SU-DHL-6 (cell line): ENCODE measurements around the gene AKT1.

ENCODE experiments used
- H2AFZ ChIP-seq: fragments of 200-600 bp; sonication (generic); 2 replicates; pipeline ENCODE4 v1.6.1; 2014; ENCODE audit warnings: low read depth, mild to moderate bottlenecking, moderate library complexity, mixed read lengths, antibody characterized with exemption, low read length; ENCODE audit not compliant: severe bottlenecking
- H3F3A ChIP-seq: fragments of 200-600 bp; shearing (Covaris generic); 2 replicates; pipeline ENCODE4 v1.6.0; 2016; ENCODE audit warnings: antibody characterized with exemption, mild to moderate bottlenecking; ENCODE audit not compliant: insufficient read depth
- H3K27ac ChIP-seq: fragments of 200-600 bp; sonication (generic); 2 replicates; pipeline ENCODE4 v1.5.1; 2016; ENCODE audit warnings: low read depth, mild to moderate bottlenecking, low read length, moderate library complexity, mixed read lengths
- H3K27me3 ChIP-seq: fragments of 200-600 bp; sonication (generic), shearing (Covaris generic); 2 replicates; pipeline ENCODE4 v1.6.0; 2014; ENCODE audit warnings: mild to moderate bottlenecking, low read length
- H3K36me3 ChIP-seq: fragments of 200-600 bp; sonication (generic); 2 replicates; pipeline ENCODE4 v1.6.1; 2014; ENCODE audit warnings: mild to moderate bottlenecking, low read length, mixed read lengths
- H3K4me2 ChIP-seq: fragments of 300-600, 200-600 bp; shearing (Covaris generic), sonication (generic); 2 replicates; pipeline ENCODE4 v1.6.0; 2014; ENCODE audit warnings: low read length, low read depth, mild to moderate bottlenecking; ENCODE audit not compliant: poor library complexity, severe bottlenecking
- H3K4me3 ChIP-seq: fragments of 200-600 bp; sonication (generic); 2 replicates; pipeline ENCODE4 v1.5.1; 2014; ENCODE audit warnings: antibody characterized with exemption, low read length, mild to moderate bottlenecking, mixed read lengths; ENCODE audit not compliant: insufficient read depth, poor library complexity, severe bottlenecking
- H3K79me2 ChIP-seq: fragments of 200-600 bp; sonication (generic); 2 replicates; pipeline ENCODE4 v1.6.1; 2014; ENCODE audit warnings: mild to moderate bottlenecking, low read length, moderate library complexity; ENCODE audit not compliant: insufficient read depth
- H3K9ac ChIP-seq: fragments of 200-600 bp; sonication (generic); 2 replicates; pipeline ENCODE4 v1.7.0; 2014; ENCODE audit warnings: mild to moderate bottlenecking, low read length
- H3K9me2 ChIP-seq: fragments of 200-600 bp; sonication (generic); replicated peaks from 2 replicates; pipeline ENCODE4 v1.6.1; 2014; ENCODE audit warnings: low read length; ENCODE audit not compliant: insufficient read depth
- H3K9me3 ChIP-seq: fragments of 200-600 bp; sonication (generic); 2 replicates; pipeline ENCODE4 v1.6.1; 2014; ENCODE audit warnings: low read length, mixed read lengths; ENCODE audit not compliant: insufficient read depth
- H4K20me1 ChIP-seq: fragments of 200-600 bp; sonication (generic); 2 replicates; pipeline ENCODE4 v1.6.1; 2014; ENCODE audit warnings: low read depth, mild to moderate bottlenecking, antibody characterized with exemption, low read length, moderate library complexity, mixed read lengths
- EZH2phosphoT487 ChIP-seq: fragments of 200-600 bp; sonication (generic), shearing (Covaris generic); conservative IDR thresholded peaks from 2 replicates; pipeline ENCODE4 v1.6.1; 2018; ENCODE audit warnings: mild to moderate bottlenecking, antibody characterized with exemption, low read length, moderate library complexity, mixed read lengths
- TF ChIP-seq, protein P1 (sequence below): fragments of 200-600 bp; sonication (generic); IDR thresholded peaks from one replicate; pipeline ENCODE4 v1.5.1; 2017; ENCODE audit warnings: antibody characterized with exemption, mild to moderate bottlenecking, low read length, moderate library complexity; ENCODE audit not compliant: insufficient read depth, poor library complexity, severe bottlenecking

The AKT1 gene

DNA sequence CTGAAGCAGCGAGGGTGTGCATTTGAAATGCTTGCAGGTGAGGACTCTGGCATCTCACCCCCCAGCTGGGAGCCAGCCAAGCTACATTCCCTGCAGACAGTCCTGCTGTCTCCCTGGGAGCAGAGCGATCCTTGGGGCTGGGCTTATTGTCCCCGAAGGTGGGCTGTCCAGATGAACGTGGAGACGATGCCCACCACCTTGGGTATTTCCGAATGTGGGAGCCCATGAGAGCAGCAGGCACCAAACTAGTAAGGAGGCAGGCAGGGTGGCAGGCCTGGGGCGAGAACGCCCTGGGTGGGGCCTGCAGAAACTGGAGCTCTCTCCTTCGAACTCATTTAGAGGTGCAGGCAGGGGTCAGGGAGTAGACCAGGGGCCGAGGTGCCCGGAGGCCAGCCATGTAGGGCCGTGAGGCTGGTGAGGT lies 23.8 kb upstream of the AKT1 start:
- TF ChIP-seq EZH2phosphoT487, result no peak
- TF ChIP-seq, protein P1, sequence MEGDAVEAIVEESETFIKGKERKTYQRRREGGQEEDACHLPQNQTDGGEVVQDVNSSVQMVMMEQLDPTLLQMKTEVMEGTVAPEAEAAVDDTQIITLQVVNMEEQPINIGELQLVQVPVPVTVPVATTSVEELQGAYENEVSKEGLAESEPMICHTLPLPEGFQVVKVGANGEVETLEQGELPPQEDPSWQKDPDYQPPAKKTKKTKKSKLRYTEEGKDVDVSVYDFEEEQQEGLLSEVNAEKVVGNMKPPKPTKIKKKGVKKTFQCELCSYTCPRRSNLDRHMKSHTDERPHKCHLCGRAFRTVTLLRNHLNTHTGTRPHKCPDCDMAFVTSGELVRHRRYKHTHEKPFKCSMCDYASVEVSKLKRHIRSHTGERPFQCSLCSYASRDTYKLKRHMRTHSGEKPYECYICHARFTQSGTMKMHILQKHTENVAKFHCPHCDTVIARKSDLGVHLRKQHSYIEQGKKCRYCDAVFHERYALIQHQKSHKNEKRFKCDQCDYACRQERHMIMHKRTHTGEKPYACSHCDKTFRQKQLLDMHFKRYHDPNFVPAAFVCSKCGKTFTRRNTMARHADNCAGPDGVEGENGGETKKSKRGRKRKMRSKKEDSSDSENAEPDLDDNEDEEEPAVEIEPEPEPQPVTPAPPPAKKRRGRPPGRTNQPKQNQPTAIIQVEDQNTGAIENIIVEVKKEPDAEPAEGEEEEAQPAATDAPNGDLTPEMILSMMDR, result no peak
- H3K36me3 ChIP-seq, result no peaks in the 10 kb centered on the region
- H3K79me2 ChIP-seq, result no peaks in the 10 kb centered on the region
- no peak overlapping the region for H3K4me3 ChIP-seq
- H3K27me3 ChIP-seq, result no peaks in the 10 kb centered on the region
- H2AFZ ChIP-seq, result no peak overlapping the region
- H3K27ac ChIP-seq, result no peak overlapping the region
- no peaks in the 10 kb centered on the region for H3K9me2 ChIP-seq
- no peaks in the 10 kb centered on the region for H4K20me1 ChIP-seq
- H3F3A ChIP-seq, result no peaks in the 10 kb centered on the region
- no peaks in the 10 kb centered on the region for H3K9me3 ChIP-seq
- no peak overlapping the region for H3K9ac ChIP-seq
- H3K4me2 ChIP-seq, result no peak overlapping the region

DNA sequence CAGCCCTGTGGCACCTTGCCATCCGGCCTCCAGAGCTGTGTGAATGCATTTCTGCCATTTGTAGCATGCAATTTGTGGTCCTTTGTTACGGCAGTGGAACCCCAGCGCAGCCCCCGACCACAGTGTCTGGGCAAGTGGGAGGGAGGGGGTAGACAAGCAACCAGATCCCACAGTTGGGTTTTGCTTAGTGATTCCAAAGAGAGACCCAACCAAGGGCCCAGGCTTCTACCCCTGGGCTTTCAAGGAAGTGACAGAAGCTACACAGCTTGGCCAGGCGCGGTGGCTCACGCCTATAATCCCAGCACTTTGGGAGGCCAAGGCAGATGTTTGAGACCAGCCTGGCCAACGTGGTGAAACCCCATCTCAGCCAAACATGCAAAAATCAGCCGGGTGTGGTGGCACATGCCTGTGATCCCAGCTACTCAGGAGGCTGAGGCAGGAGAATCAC lies 23.2 kb upstream of the AKT1 start:
- Histone ChIP-seq H2AFZ (no peak overlapping the region), H3K4me3 (no peak overlapping the region), H3K9me3 (no peaks in the 10 kb centered on the region), H3K4me2 (no peak overlapping the region), H3K27ac (no peak overlapping the region), H3K27me3 (no peaks in the 10 kb centered on the region), H3K36me3 (no peaks in the 10 kb centered on the region), H3K79me2 (no peaks in the 10 kb centered on the region), H3K9me2 (no peaks in the 10 kb centered on the region), H3K9ac (no peak overlapping the region), H4K20me1 (no peaks in the 10 kb centered on the region), H3F3A (no peaks in the 10 kb centered on the region; the same call in 1 of the 2 replicates)
- no peak for TF ChIP-seq EZH2phosphoT487
- TF ChIP-seq, protein P1, result no peak

DNA sequence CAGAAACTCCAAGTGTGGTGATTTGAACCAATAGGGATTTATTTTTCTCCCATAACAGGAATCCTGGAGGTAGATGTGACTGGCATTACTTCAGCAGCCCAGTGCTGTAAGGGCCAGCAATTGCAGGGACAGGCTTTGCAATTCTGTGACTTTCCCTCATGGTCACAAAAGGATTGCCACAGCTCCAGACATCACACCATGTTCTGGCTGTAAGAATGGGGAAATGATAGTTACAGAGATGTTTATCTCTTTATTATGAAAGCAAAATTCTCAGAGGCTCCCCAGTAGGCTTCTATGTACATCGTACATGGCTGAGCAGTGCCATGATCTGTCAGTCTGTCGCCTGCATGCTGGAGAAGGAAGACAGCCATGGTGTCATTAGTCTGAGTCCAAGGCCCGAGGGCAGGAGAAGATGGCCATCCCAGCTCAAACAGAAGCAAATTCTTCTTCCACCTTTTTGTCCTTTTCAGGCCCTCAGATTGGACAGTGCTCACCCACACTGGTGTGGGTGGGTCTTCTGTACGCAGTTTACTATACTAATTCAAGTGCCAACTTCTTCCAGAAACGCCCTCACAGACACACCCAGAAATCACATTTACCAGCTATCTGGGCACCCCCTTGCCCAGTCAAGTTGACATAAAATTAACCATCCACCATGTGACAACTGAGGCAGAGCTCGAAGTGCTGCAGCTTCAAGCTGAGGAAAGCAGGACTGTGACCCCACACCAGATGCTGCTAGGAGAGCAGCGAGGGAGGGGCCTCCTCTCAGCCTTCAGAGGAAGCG lies 22.6 kb upstream of the AKT1 start:
- H3K27ac ChIP-seq, result no peak overlapping the region
- H3F3A ChIP-seq, result no peaks in the 10 kb centered on the region; the same call in 1 of the 2 replicates
- no peaks in the 10 kb centered on the region for H3K9me3 ChIP-seq
- no peak overlapping the region for H3K4me2 ChIP-seq
- H3K27me3 ChIP-seq, result no peaks in the 10 kb centered on the region
- H3K79me2 ChIP-seq, result no peaks in the 10 kb centered on the region
- no peak overlapping the region for H3K9ac ChIP-seq
- TF ChIP-seq, protein P1, result no peak
- no peak for TF ChIP-seq EZH2phosphoT487
- H2AFZ ChIP-seq, result no peak overlapping the region
- no peak overlapping the region for H3K4me3 ChIP-seq
- no peaks in the 10 kb centered on the region for H3K9me2 ChIP-seq
- no peaks in the 10 kb centered on the region for H4K20me1 ChIP-seq
- no peaks in the 10 kb centered on the region for H3K36me3 ChIP-seq
